SK-N-MC (cell line): ENCODE measurements around the gene UHRF2.

ENCODE experiments used
- EZH2 ChIP-seq: fragments of 200-600 bp; sonication (generic); IDR thresholded peaks from one replicate; pipeline ENCODE4 v1.6.1; 2017; ENCODE audit warnings: antibody characterized with exemption
- POLR2AphosphoS5 ChIP-seq: IDR thresholded peaks from 2 replicates; pipeline ENCODE4 v1.6.1; 2012; ENCODE audit warnings: mild to moderate bottlenecking, low read depth, low read length, borderline replicate concordance

DNA sequence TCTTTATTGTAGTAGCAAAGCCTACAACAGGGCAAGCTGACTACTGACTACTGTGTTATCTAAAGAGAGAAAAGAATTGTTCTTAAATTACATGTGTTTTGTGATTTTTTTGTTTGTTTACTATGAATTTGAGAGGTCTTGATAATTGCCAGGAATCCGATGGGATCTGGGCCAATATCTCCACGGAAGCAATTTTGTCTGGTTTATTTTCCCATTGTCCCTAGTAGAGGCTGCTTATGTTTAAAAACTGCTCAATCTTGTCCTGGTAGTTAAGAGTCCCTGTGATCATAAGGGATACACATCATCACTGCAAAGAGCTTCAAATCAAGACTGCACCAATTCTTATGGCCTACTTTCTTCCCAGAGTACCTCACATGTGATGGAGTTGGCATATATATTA is 138.1 kb downstream of the UHRF2 start:
- TF ChIP-seq POLR2AphosphoS5 (no peak), EZH2 (no peak)
